SK-N-DZ (cell line): ENCODE results near the gene UBASH3A.

ENCODE experiments used
- DNase-seq: peaks from one replicate; pipeline ENCODE4 v3.0.0-alpha.2; 2015; ENCODE audit warnings: low spot score

UBASH3A gene

GRCh38 chr21:42409366-42409765 is 5.7 kb downstream of the UBASH3A start:
- DNase-seq = no peak

- DNase-seq = no peak
Observed at GRCh38 chr21:42411197-42411869, 7.6 kb downstream of the UBASH3A start.

- DNase-seq = no peak
Observed at GRCh38 chr21:42411891-42412635, 8.4 kb downstream of the UBASH3A start.

GRCh38 chr21:42412636-42412933 is 8.9 kb downstream of the UBASH3A start:
- no peak for DNase-seq

- no peak for DNase-seq
Observed at GRCh38 chr21:42413093-42413492, 9.4 kb downstream of the UBASH3A start.

GRCh38 chr21:42413500-42413899 is 9.8 kb downstream of the UBASH3A start:
- DNase-seq = no peak

- DNase-seq = no peak
Observed at GRCh38 chr21:42414066-42414465, 10.4 kb downstream of the UBASH3A start.

GRCh38 chr21:42414553-42414927 is 10.8 kb downstream of the UBASH3A start:
- no peak for DNase-seq

- no peak for DNase-seq
Observed at GRCh38 chr21:42414928-42415769, 11.4 kb downstream of the UBASH3A start.

GRCh38 chr21:42417533-42417932 is 13.8 kb downstream of the UBASH3A start:
- DNase-seq = no peak

- no peak for DNase-seq
Observed at GRCh38 chr21:42418886-42419285, 15.2 kb downstream of the UBASH3A start.

- DNase-seq = no peak
Observed at GRCh38 chr21:42419845-42420244, 16.1 kb downstream of the UBASH3A start.

GRCh38 chr21:42421018-42421793 is 17.5 kb downstream of the UBASH3A start:
- DNase-seq = no peak

- DNase-seq = no peak
Observed at GRCh38 chr21:42423197-42423675, 19.5 kb downstream of the UBASH3A start.

GRCh38 chr21:42423685-42424084 is 20.0 kb downstream of the UBASH3A start:
- DNase-seq = no peak

GRCh38 chr21:42424914-42425541 is 21.3 kb downstream of the UBASH3A start:
- no peak for DNase-seq

GRCh38 chr21:42425591-42425990 is 21.9 kb downstream of the UBASH3A start:
- DNase-seq = no peak

- DNase-seq = no peak
Observed at GRCh38 chr21:42426424-42426823, 22.7 kb downstream of the UBASH3A start.

GRCh38 chr21:42426876-42427480 is 23.3 kb downstream of the UBASH3A start:
- DNase-seq = no peak

- DNase-seq = no peak
Observed at GRCh38 chr21:42427809-42428419, 24.2 kb downstream of the UBASH3A start.
